A673 (cell line): ENCODE results near the gene SRGAP1.

Experiments used
- CTCF ChIP-seq: fragments of 300-800, 200-600 bp; sonication (generic); conservative IDR thresholded peaks from 2 replicates; pipeline ENCODE4 v1.5.1; 2017; ENCODE audit warnings: low read depth, mild to moderate bottlenecking, antibody characterized with exemption, low read length, moderate library complexity, mixed read lengths
- EZH2 ChIP-seq: fragments of 200-600 bp; sonication (generic); IDR thresholded peaks from 2 replicates; pipeline ENCODE4 v1.6.1; 2017; ENCODE audit warnings: borderline replicate concordance, low read depth, mild to moderate bottlenecking, mixed read lengths, antibody characterized with exemption, low read length; ENCODE audit not compliant: poor library complexity, severe bottlenecking

DNA sequence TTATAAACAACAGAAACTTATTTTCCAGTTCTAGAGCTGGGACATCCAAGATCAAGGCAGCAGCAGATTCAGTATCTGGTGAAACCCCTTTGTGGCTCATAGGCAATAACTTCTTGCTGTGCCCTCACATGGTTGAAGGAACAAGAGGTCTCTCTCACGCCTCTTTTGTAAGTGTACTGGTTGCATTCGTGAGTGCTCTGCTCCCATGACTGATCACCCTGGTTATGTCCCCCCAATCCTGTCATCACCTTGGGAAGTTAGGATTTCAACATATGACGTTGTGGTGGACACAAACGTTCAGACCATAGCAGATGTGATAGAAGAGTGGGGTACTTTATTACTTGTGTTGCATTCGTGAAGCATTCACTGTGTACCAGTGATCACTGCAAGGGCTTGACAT is 184.0 kb downstream of the SRGAP1 start:
- TF ChIP-seq CTCF = no peak
- TF ChIP-seq EZH2 = no peak
